Measurements from ENCODE around the gene NXPH3. TPM values are rescaled to one million over a fixed set of nuclear protein-coding genes. Genes with fewer than 3 reads are reported as not detected.

NXPH3 gene
- total and polyA plus RNA-seq, 2 of the 13 experiments (the other 11 are each of a cell fraction or from before 2014, with no cell fraction given) = 0.04 to 0.58 TPM

DNA sequence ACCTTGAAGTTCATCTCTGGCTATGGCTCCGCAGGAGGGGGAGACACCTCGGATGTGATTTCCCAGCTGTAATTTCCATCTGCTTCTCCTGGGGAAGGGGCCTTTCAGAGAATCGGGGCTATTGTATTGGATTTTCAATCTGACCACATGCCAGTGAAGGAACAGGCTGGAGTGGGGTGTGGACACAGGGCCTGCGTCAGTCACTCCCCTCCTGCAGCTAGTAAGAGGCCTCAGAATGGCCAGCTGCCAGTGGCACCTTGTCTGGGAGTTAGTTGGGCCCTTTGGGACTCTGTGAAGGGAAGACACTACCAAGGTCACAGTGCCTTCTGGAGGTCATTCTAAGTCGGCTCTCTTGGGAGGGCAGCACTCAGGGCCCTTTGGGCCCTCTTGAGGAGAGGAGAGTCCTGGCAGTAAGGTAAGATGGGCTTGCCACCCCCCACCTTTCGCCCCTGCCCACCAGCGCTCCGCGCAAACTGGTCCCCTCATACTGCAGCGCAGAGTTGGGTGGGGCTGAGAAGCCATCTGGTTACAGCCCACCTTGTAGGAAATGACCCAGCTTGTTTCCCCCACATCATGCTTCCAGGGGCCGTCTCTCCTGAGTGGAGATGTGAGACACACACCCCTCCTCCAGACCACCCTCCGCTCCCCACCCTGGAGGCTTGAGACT is 5.4 kb downstream of the NXPH3 start (continued):
- TF ChIP-seq ZNF331 (CRISPR knock-in tag; IDR thresholded peaks at IDR 0.05) (no peak), ASH2L (IDR thresholded peaks at IDR 0.05; ENCODE audit: insufficient read length, low read depth, low read length) (no peak), ELF1 (CRISPR knock-in tag; IDR thresholded peaks at IDR 0.05) (no peak), JARID2 (CRISPR knock-in tag; IDR thresholded peaks at IDR 0.05; ENCODE audit: insufficient replicate concordance) (no peak)
- TF ChIP-seq, protein P1, sequence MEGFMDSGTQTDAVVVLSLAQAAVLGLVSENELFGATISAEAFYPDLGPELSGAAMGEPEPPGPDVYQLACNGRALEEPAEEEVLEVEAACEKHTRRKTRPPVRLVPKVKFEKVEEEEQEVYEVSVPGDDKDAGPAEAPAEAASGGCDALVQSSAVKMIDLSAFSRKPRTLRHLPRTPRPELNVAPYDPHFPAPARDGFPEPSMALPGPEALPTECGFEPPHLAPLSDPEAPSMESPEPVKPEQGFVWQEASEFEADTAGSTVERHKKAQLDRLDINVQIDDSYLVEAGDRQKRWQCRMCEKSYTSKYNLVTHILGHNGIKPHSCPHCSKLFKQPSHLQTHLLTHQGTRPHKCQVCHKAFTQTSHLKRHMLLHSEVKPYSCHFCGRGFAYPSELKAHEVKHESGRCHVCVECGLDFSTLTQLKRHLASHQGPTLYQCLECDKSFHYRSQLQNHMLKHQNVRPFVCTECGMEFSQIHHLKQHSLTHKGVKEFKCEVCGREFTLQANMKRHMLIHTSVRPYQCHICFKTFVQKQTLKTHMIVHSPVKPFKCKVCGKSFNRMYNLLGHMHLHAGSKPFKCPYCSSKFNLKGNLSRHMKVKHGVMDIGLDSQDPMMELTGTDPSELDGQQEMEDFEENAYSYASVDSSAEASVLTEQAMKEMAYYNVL (CRISPR knock-in tag; IDR thresholded peaks at IDR 0.05; ENCODE audit: borderline replicate concordance) = no peak

DNA sequence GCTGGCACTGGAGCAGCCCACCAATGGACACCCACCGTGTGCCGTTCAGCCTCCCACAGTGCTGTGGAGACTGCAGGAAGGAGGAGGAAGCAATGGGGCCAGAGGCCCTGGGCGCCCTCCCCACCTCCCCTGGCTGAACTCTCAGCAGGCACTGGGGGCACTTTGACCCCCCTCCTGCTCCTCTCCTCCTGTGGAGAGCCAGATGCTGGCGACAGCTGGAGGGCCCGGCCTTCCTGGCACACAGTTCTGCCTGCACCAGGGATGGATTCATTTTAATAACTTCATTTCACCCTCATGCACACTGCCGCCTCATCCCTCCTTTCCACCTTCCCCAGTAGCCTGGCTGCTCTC is 6.0 kb downstream of the NXPH3 start:
- Histone ChIP-seq H3K4me2 (ENCODE audit: low read depth, low read length) (no peak overlapping the region), H3K27ac (ENCODE audit: extremely low read length, insufficient read depth, low read length) (no peak overlapping the region), H3K4me3 (replicated peaks in 1 of 3; ENCODE audit: insufficient read depth in 1 of 3, low read depth in 2 of 3, low read length in 3 of 3) (no peak overlapping the region), H3K4me1 (ENCODE audit: insufficient read depth, low read length) (peaks cover 13% of the 10 kb centered on the region), H4K20me1 (ENCODE audit: insufficient read depth, low read length) (no peaks in the 10 kb centered on the region), H3K36me3 (replicated peaks in 1 of 2; ENCODE audit: control insufficient read depth in 1 of 2, insufficient read depth in 2 of 2, low read length in 2 of 2) (no peaks in the 10 kb centered on the region), H3K27me3 (ENCODE audit: control insufficient read depth in 1 of 2, insufficient read depth in 2 of 2, low read length in 2 of 2) (peaks cover 5 to 33% of the 10 kb centered on the region in 2 experiments), H3K9me3 (ENCODE audit: low read length) (no peaks in the 10 kb centered on the region), H3K9ac (ENCODE audit: insufficient read depth, low read depth, low read length) (no peak overlapping the region), H3K79me2 (ENCODE audit: insufficient read depth, low read length) (no peaks in the 10 kb centered on the region), H2AFZ (ENCODE audit: low read length) (no peak overlapping the region)
- ChIA-PET POLR2A (no interaction called here), CTCF (ENCODE audit: low intra/inter-chr PET ratio, low total read pairs) (no interaction called here)
- 45% methylated on average over 6 of the region's 6 CpGs for WGBS (ENCODE audit: low lambda C conversion rate)
- ATAC-seq = no peak
- DNase-seq (ENCODE audit: low spot score) = no peak
- FAIRE-seq = no peak
- intact Hi-C loops (cut with micrococcal nuclease; ENCODE audit: unreplicated experiment) (no loop called here), in situ Hi-C loops (cut with HindIII; ENCODE audit: extremely low pct_ligation_motif_present, low pct_unique_long_range_greater_than_20kb) (no loop called here)
- no TSS peak for BruUV-seq (replicated peaks)
- TF ChIP-seq ZBTB8A (CRISPR knock-in tag; IDR thresholded peaks at IDR 0.05; ENCODE audit: borderline replicate concordance, low read depth) (no peak), ZNF781 (CRISPR knock-in tag; IDR thresholded peaks at IDR 0.05; ENCODE audit: borderline replicate concordance, not compliant biosample characterization) (no peak), ZNF672 (CRISPR knock-in tag; IDR thresholded peaks at IDR 0.05) (no peak), FOXA1 (IDR thresholded peaks at IDR 0.05) (no peak), FOXA1 (CRISPR knock-in tag; IDR thresholded peaks at IDR 0.05) (no peak), ZBTB7B (CRISPR knock-in tag; IDR thresholded peaks at IDR 0.05) (no peak), ZNF788 (CRISPR knock-in tag; IDR thresholded peaks at IDR 0.05; ENCODE audit: borderline replicate concordance) (no peak)
- TF ChIP-seq, protein P2, sequence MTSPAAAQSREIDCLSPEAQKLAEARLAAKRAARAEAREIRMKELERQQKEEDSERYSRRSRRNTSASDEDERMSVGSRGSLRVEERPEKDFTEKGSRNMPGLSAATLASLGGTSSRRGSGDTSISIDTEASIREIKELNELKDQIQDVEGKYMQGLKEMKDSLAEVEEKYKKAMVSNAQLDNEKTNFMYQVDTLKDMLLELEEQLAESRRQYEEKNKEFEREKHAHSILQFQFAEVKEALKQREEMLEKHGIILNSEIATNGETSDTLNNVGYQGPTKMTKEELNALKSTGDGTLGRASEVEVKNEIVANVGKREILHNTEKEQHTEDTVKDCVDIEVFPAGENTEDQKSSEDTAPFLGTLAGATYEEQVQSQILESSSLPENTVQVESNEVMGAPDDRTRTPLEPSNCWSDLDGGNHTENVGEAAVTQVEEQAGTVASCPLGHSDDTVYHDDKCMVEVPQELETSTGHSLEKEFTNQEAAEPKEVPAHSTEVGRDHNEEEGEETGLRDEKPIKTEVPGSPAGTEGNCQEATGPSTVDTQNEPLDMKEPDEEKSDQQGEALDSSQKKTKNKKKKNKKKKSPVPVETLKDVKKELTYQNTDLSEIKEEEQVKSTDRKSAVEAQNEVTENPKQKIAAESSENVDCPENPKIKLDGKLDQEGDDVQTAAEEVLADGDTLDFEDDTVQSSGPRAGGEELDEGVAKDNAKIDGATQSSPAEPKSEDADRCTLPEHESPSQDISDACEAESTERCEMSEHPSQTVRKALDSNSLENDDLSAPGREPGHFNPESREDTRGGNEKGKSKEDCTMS (CRISPR knock-in tag; conservative IDR thresholded peaks at IDR 0.05) = no peak
- TF ChIP-seq, protein P3, sequence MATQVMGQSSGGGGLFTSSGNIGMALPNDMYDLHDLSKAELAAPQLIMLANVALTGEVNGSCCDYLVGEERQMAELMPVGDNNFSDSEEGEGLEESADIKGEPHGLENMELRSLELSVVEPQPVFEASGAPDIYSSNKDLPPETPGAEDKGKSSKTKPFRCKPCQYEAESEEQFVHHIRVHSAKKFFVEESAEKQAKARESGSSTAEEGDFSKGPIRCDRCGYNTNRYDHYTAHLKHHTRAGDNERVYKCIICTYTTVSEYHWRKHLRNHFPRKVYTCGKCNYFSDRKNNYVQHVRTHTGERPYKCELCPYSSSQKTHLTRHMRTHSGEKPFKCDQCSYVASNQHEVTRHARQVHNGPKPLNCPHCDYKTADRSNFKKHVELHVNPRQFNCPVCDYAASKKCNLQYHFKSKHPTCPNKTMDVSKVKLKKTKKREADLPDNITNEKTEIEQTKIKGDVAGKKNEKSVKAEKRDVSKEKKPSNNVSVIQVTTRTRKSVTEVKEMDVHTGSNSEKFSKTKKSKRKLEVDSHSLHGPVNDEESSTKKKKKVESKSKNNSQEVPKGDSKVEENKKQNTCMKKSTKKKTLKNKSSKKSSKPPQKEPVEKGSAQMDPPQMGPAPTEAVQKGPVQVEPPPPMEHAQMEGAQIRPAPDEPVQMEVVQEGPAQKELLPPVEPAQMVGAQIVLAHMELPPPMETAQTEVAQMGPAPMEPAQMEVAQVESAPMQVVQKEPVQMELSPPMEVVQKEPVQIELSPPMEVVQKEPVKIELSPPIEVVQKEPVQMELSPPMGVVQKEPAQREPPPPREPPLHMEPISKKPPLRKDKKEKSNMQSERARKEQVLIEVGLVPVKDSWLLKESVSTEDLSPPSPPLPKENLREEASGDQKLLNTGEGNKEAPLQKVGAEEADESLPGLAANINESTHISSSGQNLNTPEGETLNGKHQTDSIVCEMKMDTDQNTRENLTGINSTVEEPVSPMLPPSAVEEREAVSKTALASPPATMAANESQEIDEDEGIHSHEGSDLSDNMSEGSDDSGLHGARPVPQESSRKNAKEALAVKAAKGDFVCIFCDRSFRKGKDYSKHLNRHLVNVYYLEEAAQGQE (IDR thresholded peaks at IDR 0.05; ENCODE audit: borderline replicate concordance in 1 of 2, low read depth in 1 of 2, low read length in 2 of 2) = no peak

Measured in HepG2 (cell line).